Measurements from ENCODE around the gene RGS12. TPM values are rescaled to one million over a fixed set of nuclear protein-coding genes. Genes with fewer than 3 reads are reported as not detected.
"Not testable (repeated sequence)": the region's sequence is repeated elsewhere in the genome, so short reads cannot be mapped to it uniquely, and the experiment has no call there.

The RGS12 gene
- total RNA-seq, 1 experiment from 2014 or later, result 36.6 TPM

DNA sequence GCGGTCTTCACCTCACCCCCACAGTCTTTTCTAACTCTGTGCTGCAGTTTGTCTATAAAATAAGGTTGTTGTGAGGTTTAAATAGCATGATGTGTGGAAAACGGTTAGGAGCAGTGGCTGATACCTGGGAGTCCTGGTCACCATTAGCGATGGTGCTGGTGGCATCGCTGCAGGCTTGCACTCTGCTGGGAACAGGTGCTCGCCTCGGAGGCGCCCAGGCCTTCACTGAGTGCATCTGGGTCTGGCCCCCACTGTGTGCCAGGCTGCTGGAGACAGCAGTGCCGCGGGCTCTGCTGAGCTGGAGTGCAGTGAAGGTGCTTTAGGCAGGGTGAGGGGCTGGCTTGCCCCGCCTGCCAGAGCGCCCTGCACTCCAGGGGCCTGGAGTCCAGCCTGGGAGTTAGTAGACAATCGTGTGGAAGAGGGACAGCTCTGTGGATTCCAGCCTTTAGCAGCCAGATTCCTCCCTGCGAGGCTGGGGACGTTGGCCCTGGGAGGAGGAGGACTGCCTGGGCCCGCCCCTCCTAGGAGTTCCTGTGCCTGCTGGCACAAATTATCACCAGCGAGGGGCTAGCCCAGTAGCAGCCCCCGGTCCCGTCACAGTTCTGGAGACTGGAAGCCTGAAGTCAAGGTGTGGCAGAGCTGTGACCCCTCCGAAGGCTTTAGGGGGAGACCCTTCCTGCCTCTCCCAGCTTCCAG, 7.3 kb downstream of the RGS12 start:
- no peaks in the 10 kb centered on the region for H3K79me2 ChIP-seq (ENCODE audit: low read depth)
- H2AFZ ChIP-seq, result no peak overlapping the region
- no peak overlapping the region for H3K27ac ChIP-seq
- no peak overlapping the region for H3K4me3 ChIP-seq
- CTCF ChIA-PET, result no interaction called here
- no peaks in the 10 kb centered on the region for H3K36me3 ChIP-seq (ENCODE audit: low read depth)
- no peaks in the 10 kb centered on the region for H3K4me1 ChIP-seq (replicated peaks; ENCODE audit: insufficient read depth)
- BruUV-seq (replicated peaks), result no TSS peak
- H4K20me1 ChIP-seq (ENCODE audit: insufficient read depth), result no peaks in the 10 kb centered on the region
- H3F3A ChIP-seq (ENCODE audit: insufficient read depth, low read depth), result no peaks in the 10 kb centered on the region
- no peak for TF ChIP-seq EZH2 (IDR thresholded peaks at IDR 0.05; ENCODE audit: low read depth)
- TF ChIP-seq, protein P1, sequence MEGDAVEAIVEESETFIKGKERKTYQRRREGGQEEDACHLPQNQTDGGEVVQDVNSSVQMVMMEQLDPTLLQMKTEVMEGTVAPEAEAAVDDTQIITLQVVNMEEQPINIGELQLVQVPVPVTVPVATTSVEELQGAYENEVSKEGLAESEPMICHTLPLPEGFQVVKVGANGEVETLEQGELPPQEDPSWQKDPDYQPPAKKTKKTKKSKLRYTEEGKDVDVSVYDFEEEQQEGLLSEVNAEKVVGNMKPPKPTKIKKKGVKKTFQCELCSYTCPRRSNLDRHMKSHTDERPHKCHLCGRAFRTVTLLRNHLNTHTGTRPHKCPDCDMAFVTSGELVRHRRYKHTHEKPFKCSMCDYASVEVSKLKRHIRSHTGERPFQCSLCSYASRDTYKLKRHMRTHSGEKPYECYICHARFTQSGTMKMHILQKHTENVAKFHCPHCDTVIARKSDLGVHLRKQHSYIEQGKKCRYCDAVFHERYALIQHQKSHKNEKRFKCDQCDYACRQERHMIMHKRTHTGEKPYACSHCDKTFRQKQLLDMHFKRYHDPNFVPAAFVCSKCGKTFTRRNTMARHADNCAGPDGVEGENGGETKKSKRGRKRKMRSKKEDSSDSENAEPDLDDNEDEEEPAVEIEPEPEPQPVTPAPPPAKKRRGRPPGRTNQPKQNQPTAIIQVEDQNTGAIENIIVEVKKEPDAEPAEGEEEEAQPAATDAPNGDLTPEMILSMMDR (conservative IDR thresholded peaks at IDR 0.05), result no peak
- H3K27me3 ChIP-seq (ENCODE audit: insufficient read depth, low read depth), result no peaks in the 10 kb centered on the region
- intact Hi-C loops (cut with micrococcal nuclease; ENCODE audit: unreplicated experiment), result loop anchor here (10.0 kb wide), 1 partner anchor 185 kb away; no protein-coding TSS in a partner anchor
- H3K4me2 ChIP-seq, result no peak overlapping the region
- POLR2A ChIA-PET (ENCODE audit: unreplicated experiment), result no interaction called here
- DNase-seq, result no peak
- no peaks in the 10 kb centered on the region for H3K9me3 ChIP-seq (ENCODE audit: insufficient read depth, low read depth)
- no peaks in the 10 kb centered on the region for H3K9me2 ChIP-seq (ENCODE audit: insufficient read depth)

DNA sequence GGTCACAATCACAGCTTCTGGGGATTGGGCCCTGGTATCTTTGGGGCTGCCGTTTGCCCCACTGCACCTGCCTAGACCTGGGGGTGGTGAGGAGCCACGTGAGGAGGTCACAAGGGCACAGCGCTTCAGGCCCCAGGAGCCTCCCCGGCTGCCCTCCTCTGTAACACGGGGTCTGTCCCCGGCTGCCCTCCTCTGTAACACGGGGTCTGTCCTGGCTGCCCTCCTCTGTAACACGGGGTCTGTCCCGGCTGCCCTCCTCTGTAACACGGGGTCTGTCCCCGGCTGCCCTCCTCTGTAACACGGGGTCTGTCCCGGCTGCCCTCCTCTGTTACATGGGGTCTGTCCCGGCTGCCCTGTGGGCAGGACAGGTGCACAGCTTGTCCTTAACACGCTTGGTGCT, 8.1 kb downstream of the RGS12 start:
- H3K4me1 ChIP-seq (replicated peaks; ENCODE audit: insufficient read depth); POLR2A ChIA-PET (ENCODE audit: unreplicated experiment); H3K4me3 ChIP-seq; H4K20me1 ChIP-seq (ENCODE audit: insufficient read depth); H3K27me3 ChIP-seq (ENCODE audit: insufficient read depth, low read depth); intact Hi-C loops (cut with micrococcal nuclease; ENCODE audit: unreplicated experiment); DNase-seq; BruUV-seq (replicated peaks); H3K36me3 ChIP-seq (ENCODE audit: low read depth); H3F3A ChIP-seq (ENCODE audit: insufficient read depth, low read depth); H2AFZ ChIP-seq; H3K9me3 ChIP-seq (ENCODE audit: insufficient read depth, low read depth); CTCF ChIA-PET; H3K9me2 ChIP-seq (ENCODE audit: insufficient read depth); H3K79me2 ChIP-seq (ENCODE audit: low read depth); H3K4me2 ChIP-seq; H3K27ac ChIP-seq: not testable (repeated sequence)

DNA sequence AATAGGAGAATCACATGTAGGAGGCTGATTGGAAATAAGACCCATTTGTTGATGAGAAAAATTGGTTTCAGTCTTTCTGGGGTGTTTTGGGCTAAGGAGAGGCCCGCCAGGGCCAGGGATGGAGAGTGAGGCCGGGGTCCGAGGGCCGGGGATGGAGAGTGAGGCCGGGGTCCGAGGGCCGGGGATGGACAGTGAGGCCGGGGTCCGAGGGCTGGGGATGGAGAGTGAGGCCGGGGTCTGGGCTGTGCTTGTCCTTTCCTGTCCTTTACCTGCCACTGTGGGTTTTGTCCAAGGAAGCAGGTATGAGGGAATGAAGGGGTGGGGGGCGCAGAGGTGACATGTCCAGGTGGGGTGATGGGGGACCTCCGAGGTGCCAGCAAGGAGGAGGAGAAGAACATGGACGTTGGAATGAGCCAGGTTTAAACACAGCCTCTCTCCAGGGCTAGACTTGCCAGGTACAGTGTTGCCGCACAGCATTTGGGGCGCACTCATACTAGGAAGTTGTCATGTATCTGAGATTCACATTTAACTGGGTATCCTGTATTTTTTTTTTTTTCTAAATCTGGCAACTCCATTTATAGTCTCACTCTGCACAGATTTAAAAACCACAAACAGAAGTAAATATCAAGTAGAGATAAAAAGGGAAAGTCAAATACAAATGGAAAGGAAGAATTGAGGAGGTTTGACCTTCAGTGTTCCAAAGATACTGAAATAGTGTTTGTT, 8.8 kb downstream of the RGS12 start:
- no peaks in the 10 kb centered on the region for H3K9me3 ChIP-seq (ENCODE audit: insufficient read depth, low read depth)
- ChIA-PET CTCF (no interaction called here), POLR2A (ENCODE audit: unreplicated experiment) (no interaction called here)
- no peak overlapping the region for H3K4me3 ChIP-seq
- no TSS peak for BruUV-seq (replicated peaks)
- no peaks in the 10 kb centered on the region for H3K9me2 ChIP-seq (ENCODE audit: insufficient read depth)
- H3K79me2 ChIP-seq (ENCODE audit: low read depth), result no peaks in the 10 kb centered on the region
- no peaks in the 10 kb centered on the region for H3K27me3 ChIP-seq (ENCODE audit: insufficient read depth, low read depth)
- H3F3A ChIP-seq (ENCODE audit: insufficient read depth, low read depth), result no peaks in the 10 kb centered on the region
- intact Hi-C loops (cut with micrococcal nuclease; ENCODE audit: unreplicated experiment), result no loop called here
- H3K36me3 ChIP-seq (ENCODE audit: low read depth), result no peaks in the 10 kb centered on the region
- no peak for DNase-seq
- no peaks in the 10 kb centered on the region for H3K4me1 ChIP-seq (replicated peaks; ENCODE audit: insufficient read depth)
- TF ChIP-seq, protein P1 (conservative IDR thresholded peaks at IDR 0.05), result no peak
- no peak for TF ChIP-seq EZH2 (IDR thresholded peaks at IDR 0.05; ENCODE audit: low read depth)
- H3K27ac ChIP-seq, result no peak overlapping the region
- no peaks in the 10 kb centered on the region for H4K20me1 ChIP-seq (ENCODE audit: insufficient read depth)
- no peak overlapping the region for H2AFZ ChIP-seq
- no peak overlapping the region for H3K4me2 ChIP-seq

Data from PC-9 (cell line).